Measurements from ENCODE around the gene CD9.
"Not testable (repeated sequence)": the region's sequence is repeated elsewhere in the genome, so short reads cannot be mapped to it uniquely, and the experiment has no call there.

Gene CD9

DNA sequence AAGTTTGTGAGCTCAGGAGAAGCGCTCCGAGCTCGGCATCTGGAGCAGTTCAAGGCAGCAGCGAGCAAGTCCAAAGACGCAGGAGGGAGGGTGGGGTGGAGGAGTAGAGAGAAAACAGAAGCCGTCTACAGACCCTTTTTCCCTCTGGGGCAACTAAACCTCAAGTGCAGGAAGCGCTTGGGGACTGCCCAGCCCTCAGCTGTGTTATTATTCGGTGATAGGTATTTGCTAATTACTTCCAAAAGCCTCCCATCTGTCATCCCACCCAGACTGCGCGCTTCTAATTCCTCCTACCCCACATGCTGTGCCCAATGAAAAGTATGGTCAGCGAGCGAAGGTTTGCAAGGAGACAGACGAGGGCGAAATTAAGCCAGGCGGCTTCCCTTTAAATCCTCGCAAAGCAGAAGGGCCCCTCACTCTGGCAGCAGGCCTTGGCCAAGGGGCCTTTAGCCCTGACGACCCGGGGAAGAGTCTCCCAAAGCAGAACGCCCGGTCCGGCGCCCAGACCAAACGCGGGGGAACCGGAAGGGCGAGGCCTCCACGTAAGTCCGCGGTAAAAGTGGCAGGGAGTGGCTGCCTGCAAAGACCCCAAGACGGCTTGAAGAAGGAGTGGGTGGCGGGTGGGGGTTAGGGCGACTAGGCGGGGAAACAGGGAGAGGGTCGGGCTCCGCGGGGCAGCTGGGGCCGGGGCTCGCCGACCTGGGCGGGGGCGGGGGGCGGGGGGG lies 507 bp upstream of the CD9 start:
- peak; percentile 77 for DNase-seq

DNA sequence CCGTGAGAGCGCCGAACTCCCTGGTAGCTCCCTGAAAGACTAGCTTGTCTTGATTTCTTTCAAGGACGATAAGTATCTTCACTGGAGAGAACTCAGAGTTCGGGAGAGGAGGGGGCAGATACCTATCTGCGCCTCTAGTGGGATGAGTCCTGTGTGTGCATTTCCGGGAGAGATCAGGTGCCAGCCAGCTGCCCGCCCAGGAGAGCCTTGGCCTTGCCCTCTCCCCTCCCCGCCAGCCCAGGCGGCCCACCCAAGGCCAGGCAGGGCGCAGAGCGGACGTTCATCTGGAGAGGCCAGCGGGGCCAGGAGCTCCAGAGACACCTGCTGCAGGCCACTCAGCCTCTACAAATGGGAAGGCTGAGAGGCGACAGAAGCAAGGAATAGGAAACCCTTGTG lies 1.0 kb downstream of the CD9 start:
- DNase-seq: no peak

DNA sequence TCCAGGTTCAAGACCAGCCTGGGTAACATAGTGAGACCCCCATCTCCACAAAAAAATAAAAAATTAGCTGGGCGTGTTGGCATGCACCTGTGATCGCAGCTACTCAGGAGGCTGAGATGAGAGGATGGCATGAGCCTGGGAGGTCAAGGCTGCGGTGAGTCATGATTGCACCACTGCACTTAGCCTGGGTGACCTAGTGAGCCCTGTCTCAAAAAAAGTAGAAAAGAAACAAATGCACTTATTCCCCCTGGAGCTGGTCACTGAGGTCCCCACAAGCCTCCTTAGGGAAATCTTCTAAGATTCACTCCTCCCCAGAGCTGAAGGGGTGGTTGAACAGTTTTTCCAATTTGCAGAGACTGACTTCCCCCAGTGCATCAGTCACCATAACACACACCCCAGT lies 1.6 kb downstream of the CD9 start:
- DNase-seq: no peak

DNA sequence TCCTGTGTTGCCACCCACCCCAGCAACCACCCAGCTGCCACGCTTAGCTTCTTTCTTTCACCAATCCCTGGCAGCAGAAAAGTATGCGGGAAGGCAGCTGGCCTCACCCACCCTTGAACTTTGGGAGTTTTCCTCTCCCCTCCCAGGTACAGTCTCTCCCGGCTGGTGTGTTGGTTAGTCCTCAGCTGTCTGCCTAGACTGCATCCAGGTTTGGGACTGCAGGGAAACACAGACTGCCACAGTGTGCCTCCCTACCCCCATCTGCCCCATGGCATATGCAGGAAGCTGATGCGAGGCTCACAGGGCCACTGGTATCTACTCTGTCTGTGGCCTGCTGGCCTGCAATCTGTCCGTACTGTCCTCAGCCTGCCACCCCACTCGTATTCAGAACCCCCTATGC lies 2.1 kb downstream of the CD9 start:
- no peak for DNase-seq

DNA sequence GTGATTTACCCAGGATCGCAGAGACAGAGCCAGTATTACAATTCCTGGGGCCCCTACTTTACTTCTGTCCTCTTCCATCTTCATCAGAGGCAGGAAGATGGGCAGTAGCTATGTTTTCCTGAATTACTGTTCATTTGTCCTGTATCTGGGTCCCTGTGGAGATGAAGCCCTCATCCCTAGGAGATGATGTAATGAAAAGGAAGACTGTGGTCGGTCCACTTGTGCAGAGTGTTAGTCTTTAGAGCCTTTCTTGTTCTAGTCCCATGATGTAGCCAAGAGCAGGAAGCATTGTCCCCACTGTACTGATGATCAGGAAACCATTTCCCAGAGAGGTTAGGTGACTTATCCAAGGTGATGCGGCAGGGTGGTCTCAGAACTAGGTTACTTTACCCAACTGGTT lies 2.6 kb downstream of the CD9 start:
- DNase-seq: no peak

DNA sequence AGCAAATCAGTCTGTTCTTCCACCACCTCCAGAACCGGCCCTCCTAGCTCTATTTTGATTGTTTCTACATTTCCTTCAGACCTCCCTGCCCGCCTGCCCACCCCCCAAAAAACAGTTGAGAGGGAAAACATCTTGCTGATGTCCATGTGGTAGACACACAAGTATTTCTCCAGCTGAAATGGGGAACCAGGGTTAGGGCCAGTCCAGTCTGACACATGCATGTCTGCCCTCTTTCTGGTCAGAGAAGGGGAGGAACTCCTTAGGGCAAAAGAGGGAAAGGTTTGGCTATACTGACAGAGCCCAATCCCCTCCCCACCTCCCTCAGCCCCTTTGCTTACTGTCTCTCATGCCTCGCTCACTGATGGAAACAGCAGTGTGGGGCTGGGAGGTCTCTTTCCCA lies 3.4 kb downstream of the CD9 start:
- no peak for DNase-seq

DNA sequence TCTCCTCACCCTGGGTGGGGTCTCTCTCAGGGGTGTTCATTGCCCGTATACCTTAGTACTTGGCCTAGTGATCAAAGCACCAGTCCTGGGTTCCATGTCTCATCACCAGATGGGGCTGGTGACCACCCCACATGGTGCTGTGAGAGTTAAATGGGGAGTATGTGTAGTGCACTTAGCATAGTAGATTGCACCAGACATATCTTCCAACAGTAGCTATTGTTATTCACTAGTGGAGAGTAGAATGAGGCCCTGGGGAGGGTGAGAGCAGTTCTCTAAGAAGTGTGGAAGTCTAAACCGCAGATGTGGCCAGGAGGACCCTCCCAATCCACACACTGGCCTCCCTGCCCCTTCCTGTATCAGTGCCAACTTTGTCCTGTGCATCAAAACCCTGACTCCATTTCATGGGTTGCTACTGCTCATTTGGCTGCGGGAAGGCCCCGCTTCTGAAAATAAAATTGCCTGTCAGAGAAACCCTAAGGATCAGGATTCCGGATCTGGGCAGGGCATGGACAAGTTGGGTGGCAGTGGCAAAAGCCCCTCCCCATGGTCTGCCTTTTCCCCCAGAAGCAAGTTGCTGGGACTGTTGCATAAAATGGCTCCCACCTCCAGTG lies 4.4 kb downstream of the CD9 start:
- DNase-seq: no peak

DNA sequence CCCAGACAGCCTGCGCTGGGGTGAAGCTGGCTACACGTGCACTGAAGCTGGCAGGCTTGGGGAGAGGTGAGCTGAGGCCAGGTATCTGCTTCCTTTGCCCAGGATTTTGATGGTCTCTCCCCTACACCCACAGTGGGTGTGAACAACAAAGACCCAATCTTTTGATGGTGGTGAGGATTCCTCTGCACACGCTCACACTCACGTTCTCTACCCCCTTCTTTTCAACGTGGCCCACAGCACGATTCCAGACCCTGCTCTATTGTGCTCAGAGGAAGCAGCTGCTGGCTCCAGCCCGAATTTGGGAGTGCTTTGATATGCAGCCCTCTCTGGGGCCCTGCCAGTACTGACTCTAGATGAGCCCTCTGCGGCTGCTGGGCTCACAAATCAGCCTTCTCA lies 4.9 kb downstream of the CD9 start:
- peak; percentile 81 for DNase-seq

DNA sequence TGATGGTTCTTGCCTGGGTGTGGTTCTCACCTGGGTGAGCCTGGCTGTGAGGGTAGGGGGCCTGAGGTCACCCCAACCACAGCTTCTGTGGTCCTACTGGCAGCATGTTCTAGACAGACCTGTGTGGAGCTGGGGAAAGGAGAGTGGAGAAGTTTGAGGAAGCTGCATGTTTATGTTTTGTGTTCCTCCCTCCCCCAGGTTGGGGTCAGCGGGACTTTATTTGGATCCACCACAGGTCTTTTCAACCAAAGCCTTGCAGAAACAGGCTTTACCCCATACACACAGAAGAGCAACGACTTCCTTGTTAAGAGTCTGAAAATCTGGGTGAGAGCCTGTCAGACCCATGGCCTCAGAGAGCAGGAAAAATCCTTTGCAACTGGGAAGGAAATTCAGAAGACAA lies 5.6 kb downstream of the CD9 start:
- DNase-seq: no peak

DNA sequence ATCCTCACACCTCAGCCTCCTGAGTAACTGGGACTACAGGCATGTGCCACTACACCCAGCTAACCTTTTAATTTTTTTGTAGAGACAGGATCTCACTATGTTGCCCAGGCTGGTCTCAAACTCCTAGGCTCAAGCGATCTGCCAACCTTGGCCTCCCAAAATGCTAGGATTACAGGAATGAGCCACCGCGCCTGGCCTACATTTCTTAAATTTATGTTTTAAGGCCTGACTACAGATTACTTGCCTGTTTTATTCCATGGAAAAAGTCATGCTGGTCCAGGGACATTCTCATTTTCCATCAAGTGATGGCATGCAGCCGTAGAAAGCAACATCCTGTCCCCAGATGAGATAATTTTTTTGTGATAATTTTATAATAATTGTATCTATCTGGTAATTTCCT lies 6.1 kb downstream of the CD9 start:
- peak; percentile 80 for DNase-seq

DNA sequence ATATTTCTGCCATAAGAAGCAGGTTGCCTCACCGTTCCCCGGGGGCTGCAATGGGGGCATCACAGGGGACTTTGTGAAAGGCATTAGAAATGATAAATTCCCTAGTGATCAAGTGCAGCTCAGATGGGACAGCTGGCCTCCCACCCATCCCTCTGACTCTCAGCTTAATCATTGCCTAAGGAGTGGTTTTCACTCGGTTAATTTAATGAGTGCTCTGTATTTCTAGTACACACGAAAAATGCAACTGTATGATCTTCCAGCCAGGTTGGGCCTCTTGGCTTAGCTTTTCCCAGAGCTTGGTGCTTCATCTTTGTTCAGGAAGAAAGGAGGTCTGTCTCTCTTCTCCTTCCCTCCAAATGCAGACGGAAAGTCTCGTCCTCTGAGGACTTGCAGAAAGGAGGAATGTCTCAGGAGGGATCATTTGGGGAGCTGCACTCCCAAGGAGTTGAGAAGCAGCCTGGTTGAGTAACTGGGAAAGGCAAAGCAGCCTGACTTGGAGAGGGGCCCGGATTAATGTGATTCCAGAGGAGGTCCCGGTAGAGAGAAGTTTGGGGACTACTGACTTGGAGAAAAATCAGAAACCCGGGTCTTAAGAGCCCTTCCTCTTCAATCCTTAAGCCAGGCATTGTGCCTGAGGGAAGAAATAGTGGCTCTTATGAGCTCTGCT lies 7.2 kb downstream of the CD9 start:
- DNase-seq: no peak

DNA sequence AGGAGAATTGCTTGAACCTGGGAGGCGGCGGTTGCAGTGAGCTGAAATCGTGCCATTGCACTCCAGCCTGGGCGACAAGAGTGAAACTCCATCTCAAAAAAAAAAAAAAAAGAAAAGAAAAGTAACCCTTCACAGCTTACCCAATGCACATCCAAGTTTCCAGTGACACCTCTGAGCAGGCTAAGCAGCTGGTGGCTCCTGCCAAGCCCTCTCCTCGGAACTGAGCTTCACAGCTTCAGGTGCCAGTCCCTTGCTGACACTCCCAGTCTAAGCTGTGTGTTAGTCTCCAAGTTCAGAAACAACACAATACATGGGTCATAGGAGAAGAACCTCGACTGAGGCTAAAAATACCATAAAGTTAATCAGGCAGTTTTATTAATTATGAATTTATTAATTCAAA lies 7.9 kb downstream of the CD9 start:
- DNase-seq: no peak

DNA sequence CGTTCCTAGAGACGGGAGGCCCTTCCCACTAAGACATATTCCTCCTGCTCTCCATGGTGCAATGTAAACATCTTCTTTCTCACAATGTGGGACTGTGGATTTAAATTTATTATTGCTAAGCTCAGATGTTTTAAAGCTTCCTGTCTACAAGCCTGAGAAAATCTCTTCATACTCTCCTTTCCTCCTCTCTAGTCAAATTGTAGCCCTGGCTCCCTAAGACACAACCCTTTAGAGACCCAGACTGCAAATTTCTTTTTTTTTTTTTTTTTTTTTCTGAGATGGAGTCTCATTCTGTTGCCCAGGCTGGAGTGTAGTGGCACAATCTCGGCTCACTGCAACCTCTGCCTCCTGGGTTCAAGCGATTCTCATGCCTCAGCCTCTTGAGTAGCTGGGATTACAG lies 9.2 kb downstream of the CD9 start:
- DNase-seq: not testable (repeated sequence)

DNA sequence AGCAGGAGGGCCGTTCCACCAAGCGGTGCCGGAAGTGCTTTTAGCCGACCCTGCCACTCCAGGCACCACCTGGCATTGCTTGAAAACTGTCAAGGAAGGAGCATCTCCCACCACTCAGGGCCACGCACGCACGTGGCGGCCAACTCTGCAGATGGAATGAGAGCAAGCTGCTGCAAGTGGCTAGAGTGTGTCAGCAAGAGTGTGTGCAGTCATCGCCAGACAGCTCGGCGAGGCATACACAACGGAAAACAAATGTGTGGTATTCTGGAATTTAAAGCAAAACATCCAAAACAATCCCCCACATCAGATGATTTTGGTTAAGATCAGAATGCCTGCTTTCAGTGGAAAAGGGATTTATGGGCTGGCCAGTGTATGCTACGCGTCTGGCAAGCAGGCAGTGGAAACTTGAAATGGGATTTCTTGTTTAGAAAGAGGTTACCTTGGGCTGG lies 11.2 kb downstream of the CD9 start:
- DNase-seq: peak; percentile 88

DNA sequence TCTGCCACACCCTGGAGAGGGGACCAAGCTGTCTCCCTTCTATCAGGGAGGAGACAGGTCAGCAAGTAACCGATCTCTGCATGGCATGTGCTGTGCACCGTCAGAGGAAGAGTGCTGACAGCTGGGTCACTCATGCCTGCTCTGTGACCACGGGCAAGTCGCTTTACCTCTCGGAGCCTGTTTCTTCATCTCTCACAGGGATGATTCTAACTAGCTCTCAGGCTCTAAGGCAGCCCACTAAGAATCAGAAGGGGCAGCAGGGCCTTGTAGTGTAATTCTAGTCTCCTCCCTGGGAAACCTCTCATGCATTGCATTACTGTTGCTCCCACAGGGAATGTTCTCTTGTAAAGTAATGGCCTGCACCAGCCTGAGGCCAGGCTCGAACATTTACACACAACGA lies 11.9 kb downstream of the CD9 start:
- DNase-seq: no peak

DNA sequence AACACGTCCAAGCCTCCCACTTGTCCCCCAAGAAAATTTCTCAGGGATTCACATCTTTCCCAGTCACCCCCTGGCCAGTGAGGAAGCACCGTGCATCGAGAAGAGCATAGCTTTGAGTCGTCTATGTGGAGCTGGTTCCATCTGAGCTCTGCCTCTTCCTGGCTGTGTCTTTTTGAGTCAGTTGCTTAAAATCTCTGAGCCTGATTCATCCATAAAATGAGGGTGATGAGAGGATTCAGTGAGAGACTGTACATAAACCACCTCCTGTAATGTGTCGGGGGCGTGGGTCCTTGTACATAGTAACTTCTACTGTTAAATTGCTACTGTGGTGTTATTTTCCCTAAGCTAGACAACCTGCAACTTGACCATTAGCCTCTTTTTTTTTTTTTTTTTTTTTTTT lies 13.8 kb downstream of the CD9 start:
- DNase-seq: no peak

DNA sequence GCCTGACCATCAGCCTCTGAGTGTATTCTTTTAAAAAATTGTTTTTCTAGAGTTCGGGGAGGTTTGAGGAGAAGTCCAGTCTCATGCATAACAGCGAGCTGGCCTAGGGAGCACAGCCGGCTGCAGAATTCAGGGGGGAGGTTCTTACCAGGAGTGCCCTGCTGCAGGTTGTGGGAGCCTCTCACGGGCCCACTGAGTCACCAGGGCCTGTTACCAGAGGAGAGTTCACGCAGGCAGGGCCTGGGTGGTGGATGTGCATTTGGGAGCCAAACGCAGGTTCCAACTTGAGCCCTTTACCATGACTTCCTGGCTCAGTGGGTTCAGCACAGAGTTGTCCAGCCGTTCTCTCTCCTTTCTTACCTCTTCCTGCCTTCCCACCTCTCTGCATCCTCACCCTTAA lies 14.4 kb downstream of the CD9 start:
- DNase-seq: no peak

DNA sequence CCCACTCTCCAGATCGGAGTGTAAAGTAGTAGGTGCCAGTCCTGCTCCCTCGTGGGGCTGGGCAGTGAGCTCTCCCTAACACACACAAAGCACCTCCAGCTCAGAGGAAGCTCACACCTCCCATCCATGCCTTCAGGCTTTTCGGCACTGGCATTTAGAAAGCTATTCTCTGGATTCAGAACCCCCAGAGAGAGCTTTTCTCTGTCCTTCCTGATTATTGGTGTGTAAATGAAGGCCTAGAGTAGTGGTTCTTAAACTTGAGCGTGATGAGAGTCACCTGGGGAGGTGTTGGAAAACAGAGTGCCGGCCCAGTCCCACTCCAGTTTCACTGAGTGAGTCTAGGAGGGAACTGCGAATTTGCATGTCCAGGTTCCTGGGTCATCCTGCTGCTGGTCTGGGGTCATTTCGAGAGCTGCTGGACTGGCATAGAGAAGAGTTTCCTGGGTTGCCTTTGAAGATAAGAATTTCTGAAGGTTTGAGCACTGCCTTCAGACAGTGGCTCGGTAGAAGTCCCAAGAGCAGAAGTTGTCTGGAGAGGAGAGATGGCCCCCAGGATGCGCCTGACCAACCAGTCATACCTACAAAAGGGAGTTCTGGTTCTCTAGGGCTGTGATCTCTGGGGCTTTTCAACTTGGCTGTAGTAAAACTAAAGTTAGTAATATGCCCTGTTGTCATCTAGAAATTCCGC lies 15.1 kb downstream of the CD9 start:
- no peak for DNase-seq

DNA sequence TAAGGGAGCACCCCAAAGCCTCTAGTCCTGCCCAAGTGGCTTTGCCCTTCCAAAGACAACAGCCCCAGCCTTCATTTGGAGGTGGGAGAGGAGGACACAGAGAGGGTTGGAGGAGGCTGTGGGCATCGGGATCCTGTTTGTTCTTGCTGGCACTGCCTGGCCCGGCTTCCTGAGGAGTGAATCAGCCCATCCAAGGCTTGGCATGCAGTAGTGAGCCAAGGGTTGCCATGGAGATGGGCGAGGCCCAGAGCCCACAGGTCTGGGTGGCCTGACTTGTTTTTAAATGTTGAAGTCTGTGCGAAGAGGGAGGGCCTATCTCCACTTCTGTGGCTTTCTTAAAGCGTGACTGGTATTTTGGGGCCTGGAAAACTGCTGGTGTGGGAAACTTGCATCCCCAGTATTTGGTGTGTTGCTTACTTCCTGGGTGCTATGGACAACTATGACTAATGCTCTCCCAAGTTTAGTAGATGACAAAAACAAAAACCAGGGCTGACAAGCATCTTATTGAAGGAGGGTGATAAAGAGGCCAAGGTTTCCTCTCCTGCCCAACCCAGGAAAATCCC lies 15.8 kb downstream of the CD9 start:
- DNase-seq: peak; percentile 89

DNA sequence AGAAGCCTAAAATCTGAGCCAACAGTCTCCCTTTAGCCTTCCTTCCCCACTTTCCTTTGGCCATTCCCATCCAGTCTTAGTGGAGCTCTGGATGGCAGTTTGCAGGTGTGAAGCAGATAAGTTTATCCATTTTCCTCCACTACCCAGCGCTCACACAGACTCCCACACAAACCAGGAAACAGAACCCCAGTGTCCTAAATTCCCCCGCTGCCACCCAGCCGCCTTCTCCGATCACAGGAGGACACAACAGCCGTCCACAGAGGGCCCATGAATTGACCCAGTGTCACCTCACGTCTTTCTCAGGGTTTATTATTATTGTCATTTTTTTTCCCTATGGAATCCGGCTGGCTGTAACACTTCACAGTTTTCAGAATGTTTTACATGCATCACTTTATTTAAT lies 16.4 kb downstream of the CD9 start:
- no peak for DNase-seq

DNA sequence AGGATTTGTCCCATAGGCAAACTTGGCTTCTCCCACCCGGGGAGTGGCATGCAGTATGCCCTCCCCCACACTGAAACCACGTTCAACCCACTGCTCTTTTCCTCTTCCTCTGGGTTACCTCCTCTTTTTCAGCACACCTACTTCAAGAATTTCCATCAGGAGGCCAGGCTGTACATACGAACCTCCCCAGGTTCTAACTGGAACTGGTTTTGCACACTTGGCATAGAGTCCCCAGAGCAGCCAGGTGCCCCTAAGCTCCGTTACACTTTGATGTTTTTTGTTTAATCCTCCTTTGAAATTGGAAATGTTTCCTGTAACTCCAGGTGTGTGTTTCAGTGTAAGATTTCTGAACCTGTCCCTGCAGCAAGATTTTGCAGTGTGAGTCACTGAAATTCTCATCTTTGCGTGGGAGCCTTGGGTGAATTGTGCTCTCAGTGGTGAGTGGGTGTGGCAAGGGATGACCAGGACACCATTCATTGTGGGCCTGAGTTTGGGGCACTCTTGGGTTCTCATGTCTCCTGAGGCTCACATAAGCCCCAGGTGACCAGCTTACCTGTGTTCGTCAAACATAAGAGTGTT lies 18.2 kb downstream of the CD9 start:
- DNase-seq: no peak

DNA sequence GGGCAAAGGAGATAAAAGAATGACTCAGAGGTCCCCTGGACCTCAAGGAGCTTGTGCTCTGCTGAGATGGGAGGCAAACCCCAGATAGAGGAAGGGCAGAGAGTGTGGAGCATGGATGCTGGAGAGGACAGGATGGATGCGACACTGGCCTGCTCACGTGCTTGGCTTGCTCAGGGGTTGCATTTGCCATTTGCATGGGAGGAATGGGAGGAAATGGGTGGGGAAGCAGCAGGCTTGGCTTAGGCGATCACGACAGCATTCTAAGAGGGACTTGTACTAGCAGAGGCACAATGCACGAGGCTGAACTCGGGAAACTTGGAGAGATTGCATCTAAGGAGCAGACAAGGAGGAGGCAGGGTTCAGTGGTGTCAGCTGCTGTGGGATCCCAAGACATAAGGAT lies 19.8 kb downstream of the CD9 start:
- no peak for DNase-seq

DNA sequence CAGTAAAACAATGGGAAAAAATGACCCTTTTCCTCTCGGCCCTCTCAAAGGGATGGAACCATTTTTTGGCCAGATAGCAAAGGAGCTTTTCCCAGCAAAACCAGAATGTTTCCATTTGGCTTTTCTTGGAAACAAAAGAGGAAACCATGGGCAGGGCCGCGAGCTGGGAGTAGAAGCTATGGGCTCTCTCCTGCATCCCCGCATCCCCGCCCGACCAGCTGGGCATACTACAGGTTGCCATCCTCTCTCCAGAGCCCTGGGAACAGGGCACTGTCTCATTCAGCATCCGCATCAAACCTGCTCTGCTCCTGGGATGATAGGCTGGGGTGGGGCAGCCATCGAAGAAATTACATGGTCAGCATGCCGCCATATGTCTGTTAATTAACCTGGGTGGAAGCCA lies 20.9 kb downstream of the CD9 start:
- DNase-seq: no peak

Measured in femur (tissue), 1 donor.